Tibial artery (tissue), 4 donors: ENCODE measurements around the gene PTPRG.

ENCODE experiments used
- DNase-seq, 2 donors: peaks; one replicate each; pipeline ENCODE4 v3.0.0-alpha.2; 2019
- H3K27ac ChIP-seq, 2 donors: fragments of 200-600 bp; sonication (generic) in 1 of 2; 1 replicate in 1 of 2; 2 replicates in 1 of 2; pipeline ENCODE4 v1.5.1; 2018 to 2019; ENCODE audit warnings: mild to moderate bottlenecking in 1 of 2
- H3K27me3 ChIP-seq, 2 donors: fragments of 200-600 bp; sonication (generic) in 1 of 2; one replicate each; pipeline versions ENCODE4 v1.5.1 to v1.6.0; 2016 to 2019
- H3K36me3 ChIP-seq, 3 donors: fragments of 200-600 bp; sonication (generic) in 2 of 3; one replicate each; pipeline ENCODE4 v1.5.1; 2016 to 2019; ENCODE audit warnings: mild to moderate bottlenecking in 2 of 3
- H3K4me1 ChIP-seq, 4 donors: fragments of 200-600 bp; sonication (generic) in 2 of 4; 1 replicate in 3 of 4; 2 replicates in 1 of 4; pipeline ENCODE4 v1.5.1; 2016 to 2019
- H3K4me3 ChIP-seq, 2 donors: fragments of 200-600 bp; sonication (generic) in 1 of 2; 1 replicate in 1 of 2; 2 replicates in 1 of 2; pipeline ENCODE4 v1.5.1; 2018 to 2019; ENCODE audit warnings: mild to moderate bottlenecking in 2 of 2
- H3K9me3 ChIP-seq, 3 donors: fragments of 200-600 bp; sonication (generic) in 1 of 3; one replicate each; pipeline ENCODE4 v1.5.1; 2016 to 2019
- intact Hi-C: fragments of 100-400 bp; cut with DNase I; formaldehyde crosslinking; loops from one replicate; pipeline ENCODE4 v1.15.0; 2023; ENCODE audit warnings: low total_unique reads
- TF ChIP-seq, protein P1 (sequence below), 2 experiments: fragments of 200-600 bp in 1 of 2; fragments of 450-650 bp in 1 of 2; IDR thresholded peaks; one replicate each; pipeline ENCODE4 v1.5.1; 2017 to 2019; ENCODE audit warnings: antibody characterized with exemption in 2 of 2, mild to moderate bottlenecking in 1 of 2, moderate library complexity in 1 of 2

PTPRG gene

DNA sequence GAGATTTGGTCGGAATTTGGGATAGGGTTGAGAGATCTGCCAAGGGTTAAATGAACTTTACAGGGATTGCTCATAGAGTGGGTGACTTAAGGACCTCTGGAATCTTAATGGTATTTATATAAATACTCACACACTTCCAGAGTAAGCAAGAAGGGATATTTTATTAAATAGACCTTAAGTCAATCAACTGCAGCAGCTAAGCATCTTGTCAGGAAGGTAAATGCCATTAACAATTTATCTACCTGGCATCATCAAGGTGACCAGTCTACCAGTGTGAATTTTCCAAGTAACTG, 688.1 kb downstream of the PTPRG start:
- Histone ChIP-seq H3K27me3 (no peaks in the 10 kb centered on the region), H3K27ac (no peak overlapping the region), H3K36me3 (no peaks in the 10 kb centered on the region), H3K9me3 (no peaks in the 10 kb centered on the region), H3K4me3 (no peak overlapping the region), H3K4me1 (peaks cover 0 to 39% (median 6%) of the 10 kb centered on the region in 4 donors)
- TF ChIP-seq, protein P1, sequence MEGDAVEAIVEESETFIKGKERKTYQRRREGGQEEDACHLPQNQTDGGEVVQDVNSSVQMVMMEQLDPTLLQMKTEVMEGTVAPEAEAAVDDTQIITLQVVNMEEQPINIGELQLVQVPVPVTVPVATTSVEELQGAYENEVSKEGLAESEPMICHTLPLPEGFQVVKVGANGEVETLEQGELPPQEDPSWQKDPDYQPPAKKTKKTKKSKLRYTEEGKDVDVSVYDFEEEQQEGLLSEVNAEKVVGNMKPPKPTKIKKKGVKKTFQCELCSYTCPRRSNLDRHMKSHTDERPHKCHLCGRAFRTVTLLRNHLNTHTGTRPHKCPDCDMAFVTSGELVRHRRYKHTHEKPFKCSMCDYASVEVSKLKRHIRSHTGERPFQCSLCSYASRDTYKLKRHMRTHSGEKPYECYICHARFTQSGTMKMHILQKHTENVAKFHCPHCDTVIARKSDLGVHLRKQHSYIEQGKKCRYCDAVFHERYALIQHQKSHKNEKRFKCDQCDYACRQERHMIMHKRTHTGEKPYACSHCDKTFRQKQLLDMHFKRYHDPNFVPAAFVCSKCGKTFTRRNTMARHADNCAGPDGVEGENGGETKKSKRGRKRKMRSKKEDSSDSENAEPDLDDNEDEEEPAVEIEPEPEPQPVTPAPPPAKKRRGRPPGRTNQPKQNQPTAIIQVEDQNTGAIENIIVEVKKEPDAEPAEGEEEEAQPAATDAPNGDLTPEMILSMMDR (IDR thresholded peaks at IDR 0.05): no peak
- intact Hi-C loops: no loop called here
- no peak for DNase-seq

DNA sequence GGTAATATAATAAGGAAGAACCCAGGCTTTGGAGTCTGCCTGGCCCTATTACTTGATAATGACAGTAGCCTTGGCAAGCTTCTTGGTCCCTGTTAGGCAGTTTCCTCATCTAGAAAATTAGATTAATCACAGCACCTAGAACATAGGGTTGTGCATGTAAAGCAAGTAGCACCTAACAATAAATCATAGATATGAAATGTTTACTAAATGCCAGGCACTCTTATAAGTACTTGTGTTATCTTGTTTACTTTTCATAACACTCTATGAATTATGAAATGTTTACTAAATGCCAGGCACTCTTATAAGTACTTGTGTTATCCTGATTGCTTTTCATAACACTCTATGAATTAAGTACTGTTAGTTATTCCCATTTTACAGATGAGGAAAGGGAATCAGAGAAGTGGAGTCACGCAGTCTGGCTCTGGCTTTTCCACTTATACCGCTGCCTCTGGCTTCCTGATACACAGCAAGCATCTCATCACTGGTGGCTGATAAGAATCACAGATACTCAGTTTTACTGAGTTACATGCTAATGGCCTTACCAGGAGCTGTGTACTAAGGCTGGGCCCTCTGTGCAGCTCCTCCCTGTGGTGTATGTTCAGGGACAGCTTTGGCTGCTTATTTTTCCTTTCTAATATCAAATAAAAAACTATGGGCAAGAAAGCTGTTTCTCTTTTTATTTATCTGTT, 688.6 kb downstream of the PTPRG start:
- H3K9me3 ChIP-seq: no peaks in the 10 kb centered on the region
- H3K27ac ChIP-seq: no peak overlapping the region
- intact Hi-C loops: no loop called here
- DNase-seq: no peak
- peaks cover 0 to 2% (median under 1%) of the 10 kb centered on the region in 3 donors for H3K36me3 ChIP-seq
- no peak overlapping the region for H3K4me3 ChIP-seq
- TF ChIP-seq, protein P1 (IDR thresholded peaks at IDR 0.05): no peak
- peaks cover 0 to 39% (median 6%) of the 10 kb centered on the region in 4 donors for H3K4me1 ChIP-seq
- no peaks in the 10 kb centered on the region for H3K27me3 ChIP-seq

DNA sequence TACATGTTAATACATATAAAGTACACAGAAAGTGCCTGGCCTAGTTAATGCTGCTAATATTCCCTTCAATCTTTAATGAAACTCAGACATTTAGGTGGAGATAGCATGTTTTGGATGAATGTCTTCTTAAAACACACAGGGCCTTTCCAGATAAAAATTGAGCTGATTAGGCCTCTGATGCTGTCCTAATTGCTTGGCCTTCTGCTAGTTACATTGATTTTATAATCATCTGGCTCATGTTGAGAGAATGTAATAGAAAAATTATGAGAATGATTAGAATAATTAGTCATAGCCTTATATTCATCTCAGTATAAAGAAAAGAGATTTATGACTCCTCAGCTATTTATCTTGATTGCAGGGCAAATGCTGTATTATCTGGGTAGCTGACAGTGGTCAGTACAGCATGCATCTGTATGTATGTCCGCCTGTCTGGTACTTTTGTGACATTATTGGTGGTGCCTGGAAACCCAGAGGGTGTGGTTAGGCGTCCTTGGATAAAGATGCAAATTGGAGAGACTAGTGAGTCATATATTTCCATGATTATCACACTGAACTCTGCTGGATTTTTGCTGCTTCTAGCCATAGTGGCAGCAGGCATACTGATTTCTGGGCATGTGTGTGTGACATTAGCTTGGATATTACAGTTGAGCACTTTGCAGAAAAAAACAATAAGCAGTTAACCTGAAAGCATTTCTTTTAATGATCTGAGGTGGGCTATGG, 691.2 kb downstream of the PTPRG start:
- Histone ChIP-seq H3K27ac (no peak overlapping the region), H3K4me3 (no peak overlapping the region), H3K36me3 (peaks cover 7 to 12% (median 10%) of the 10 kb centered on the region in 3 donors), H3K9me3 (no peaks in the 10 kb centered on the region), H3K27me3 (no peaks in the 10 kb centered on the region), H3K4me1 (peaks cover 0 to 16% (median 0%) of the 10 kb centered on the region in 4 donors)
- TF ChIP-seq, protein P1 (IDR thresholded peaks at IDR 0.05): no peak
- intact Hi-C loops: no loop called here
- no peak for DNase-seq

DNA sequence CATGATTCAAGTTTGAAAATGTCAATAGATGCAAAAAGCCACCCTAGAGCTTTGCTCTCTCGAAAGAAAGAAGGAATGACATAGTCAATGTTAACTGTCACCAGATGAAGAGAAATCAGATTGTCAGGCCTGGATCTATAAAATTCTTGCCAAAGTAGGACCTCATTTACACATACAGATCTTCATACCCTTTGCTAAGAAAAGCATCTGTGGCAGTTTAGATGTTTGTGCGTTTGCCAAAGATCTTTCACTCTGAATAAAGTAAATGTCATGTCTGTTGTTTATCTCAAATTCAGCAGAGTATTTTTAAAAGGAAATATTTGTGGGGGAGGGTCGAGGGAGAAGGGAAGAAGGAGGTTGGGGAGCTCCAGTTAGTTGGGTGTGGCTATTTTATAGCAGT, 692.6 kb downstream of the PTPRG start:
- DNase-seq: no peak
- no peak overlapping the region for H3K27ac ChIP-seq
- TF ChIP-seq, protein P1 (IDR thresholded peaks at IDR 0.05): no peak
- H3K36me3 ChIP-seq: peaks cover 7 to 12% (median 10%) of the 10 kb centered on the region in 3 donors
- peaks cover 0 to 13% (median 0%) of the 10 kb centered on the region in 4 donors for H3K4me1 ChIP-seq
- H3K9me3 ChIP-seq: no peaks in the 10 kb centered on the region
- H3K27me3 ChIP-seq: no peaks in the 10 kb centered on the region
- H3K4me3 ChIP-seq: no peak overlapping the region
- intact Hi-C loops: no loop called here

DNA sequence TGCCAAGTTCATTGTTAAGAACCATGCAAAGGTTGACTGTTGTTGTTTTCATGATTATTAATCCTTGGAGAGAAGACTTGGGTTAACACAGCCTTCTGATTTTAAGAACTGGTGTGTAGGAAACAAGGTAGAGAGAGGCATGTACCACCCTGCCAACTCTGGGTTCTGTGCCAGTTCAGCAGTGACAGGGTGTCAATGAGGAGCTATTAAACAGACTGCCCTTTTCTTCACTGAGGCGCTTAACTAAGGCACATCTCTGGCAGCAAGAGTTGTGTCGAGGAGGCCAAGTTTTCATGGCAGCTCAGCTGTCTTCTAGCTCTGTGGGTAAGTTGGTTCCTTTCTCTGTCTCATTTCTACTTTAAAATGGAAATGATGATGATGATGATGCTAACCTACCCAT, 694.4 kb downstream of the PTPRG start:
- Histone ChIP-seq H3K4me3 (no peak overlapping the region), H3K27ac (no peak overlapping the region), H3K9me3 (no peaks in the 10 kb centered on the region), H3K36me3 (peaks cover 7 to 12% (median 10%) of the 10 kb centered on the region in 3 donors), H3K27me3 (no peaks in the 10 kb centered on the region), H3K4me1 (peaks cover 0 to 6% (median 0%) of the 10 kb centered on the region in 4 donors)
- intact Hi-C loops: no loop called here
- DNase-seq: no peak
- TF ChIP-seq, protein P1 (IDR thresholded peaks at IDR 0.05): no peak
